CD4-positive, alpha-beta T cell treated with Interleukin-17A for 4 hours (primary cell): ENCODE measurements around the gene KDM4B.

Experiments used
- DNase-seq: peaks from one replicate; pipeline ENCODE4 v3.0.0-alpha.2; 2020; ENCODE audit warnings: mixed read lengths

Gene KDM4B

DNA sequence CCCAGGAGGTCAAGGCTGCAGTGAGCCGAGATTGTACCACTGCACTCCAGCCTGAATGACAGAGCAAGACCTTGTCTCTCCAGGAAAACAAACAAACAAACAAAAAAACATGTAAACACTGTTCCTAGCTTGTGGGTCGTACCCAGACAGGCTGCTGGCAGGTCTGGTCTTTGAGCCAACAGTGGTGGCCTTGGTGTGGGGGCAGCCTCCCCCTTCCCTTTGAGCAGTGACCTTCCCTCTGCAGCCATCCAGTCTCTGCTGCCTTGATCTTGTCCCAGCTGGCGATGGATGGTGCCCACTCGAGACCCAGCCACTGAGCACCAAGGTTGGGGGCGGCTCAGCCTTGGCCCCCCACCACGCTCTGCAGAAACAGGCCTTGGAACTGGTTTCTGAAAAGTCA, 143.3 kb downstream of the KDM4B start:
- no peak for DNase-seq

GRCh38 chr19:5112681-5113575, 144.0 kb downstream of the KDM4B start:
- DNase-seq, result no peak

DNA sequence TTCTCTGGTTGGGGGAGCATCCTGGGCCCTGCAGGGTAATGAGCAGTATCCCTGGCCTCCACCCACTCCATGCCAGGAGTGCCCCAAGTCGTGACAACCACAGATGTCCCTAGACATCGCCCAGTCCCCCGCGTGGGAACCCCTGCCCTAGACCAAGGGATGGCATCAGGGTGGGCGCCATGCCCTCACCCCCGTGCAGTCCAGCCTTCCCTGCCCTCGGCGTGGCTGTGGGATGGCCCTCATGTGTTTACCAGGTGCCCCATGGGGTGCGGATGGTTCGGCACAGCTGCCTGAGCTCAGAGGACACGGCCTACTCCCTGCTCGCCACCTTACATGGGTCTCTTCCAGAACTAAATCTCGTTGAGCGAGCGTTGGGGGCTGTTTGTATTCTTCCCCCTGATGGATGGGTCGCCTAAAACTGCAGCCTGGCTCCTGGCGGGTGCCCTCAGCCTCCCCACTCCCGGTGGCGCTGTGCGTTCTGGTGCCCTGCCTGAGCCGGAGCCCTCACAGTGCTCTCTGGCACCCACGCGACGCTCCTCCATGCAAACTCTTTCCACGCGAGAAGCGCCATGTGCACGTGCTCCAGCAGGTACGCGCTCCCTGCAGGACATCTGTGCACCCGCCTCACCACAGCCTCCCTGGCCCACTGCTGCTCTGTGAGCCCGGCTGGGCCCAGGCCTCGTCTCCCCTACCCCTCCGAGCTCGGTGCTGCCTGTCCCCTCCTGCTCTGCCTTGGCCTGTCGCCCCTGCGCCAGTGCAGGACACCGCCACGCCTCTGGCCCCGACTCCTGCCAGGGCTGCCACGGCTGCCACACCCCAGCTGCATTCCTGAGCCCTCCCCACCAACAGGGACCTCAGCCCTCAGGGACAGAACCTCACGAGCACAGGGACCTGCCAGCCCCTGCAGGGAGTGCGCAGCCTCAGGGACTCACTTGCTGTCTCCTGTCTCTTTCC, 145.0 kb downstream of the KDM4B start:
- DNase-seq, result no peak

DNA sequence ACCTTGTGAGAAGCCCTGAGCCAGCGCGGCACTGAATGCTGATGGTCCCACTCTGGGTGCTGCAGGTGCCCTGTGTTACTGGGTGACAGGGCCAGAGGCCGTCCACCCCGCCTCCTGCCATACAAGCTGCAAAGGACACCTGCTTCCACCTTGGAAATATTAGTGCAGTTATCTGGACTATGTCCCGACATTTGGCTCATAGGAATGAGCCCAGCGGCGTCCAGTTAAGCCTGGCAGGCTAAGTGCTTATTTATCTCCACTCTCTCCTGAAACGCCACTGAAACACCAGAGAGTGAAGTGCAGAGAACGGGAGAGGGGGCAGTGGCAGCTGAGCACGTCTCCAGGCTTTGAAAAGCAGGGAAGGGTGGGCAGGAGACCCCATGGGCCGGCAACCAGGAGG, 145.8 kb downstream of the KDM4B start:
- no peak for DNase-seq

GRCh38 chr19:5115351-5115750, 146.4 kb downstream of the KDM4B start:
- DNase-seq, result no peak

DNA sequence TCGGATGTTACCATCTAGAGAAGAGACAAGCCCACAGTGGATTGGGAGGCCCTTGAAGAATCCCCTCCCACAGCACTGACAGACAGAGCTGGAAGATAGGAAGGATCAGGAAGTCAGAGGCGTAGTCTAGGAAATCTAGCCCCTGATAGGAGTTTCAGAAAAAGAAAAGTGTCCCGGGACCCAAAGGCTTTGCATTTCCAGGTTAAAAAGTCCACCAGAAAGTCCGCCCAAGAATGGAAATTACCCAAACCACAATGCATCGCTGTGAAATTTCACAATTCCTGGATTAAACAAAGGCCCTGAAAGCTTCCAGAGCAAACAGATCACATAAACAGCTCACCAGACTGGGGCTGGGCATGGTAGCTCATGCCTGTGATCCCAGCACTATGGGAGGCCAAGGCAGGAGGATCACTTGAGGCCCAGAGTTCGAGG, 146.9 kb downstream of the KDM4B start:
- DNase-seq, result no peak

DNA sequence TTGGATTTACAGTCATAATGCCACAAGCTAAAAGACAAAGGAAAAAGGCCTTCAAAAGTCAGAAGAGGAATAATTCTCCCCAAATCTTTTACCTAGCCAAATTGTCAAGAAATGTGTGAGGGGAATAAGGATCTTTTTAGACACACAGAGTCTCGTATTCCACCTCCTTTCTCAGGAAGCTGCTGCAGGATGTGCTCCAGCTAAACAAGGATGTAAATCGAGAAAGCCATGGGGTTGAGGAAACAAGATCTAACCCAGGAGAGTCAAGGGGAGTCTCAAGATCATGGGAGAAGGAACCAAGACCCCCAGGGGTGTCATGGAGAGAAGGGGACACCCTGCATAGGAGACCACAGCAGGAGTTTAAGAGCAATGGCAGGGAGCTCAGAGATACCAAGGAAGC, 147.4 kb downstream of the KDM4B start:
- no peak for DNase-seq

DNA sequence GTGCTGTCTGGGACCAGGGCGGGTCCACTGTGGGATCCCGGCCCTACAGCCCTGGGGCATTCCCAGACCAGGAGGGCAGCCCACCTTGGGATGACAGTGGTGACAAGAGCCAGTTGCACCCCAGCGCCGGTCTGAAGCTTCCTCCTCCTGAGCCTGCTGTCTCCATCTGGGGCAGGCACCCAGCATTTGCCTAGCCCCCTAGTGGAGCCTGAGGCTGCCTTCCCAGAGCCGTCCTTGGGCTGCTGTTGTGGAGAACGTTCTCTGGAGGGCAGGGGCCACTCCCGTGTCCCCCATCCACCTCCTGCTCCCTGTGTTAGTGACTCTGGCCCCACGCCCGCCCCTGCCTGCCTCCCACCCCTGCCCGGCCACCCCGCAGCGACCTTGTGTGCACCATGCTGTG, 148.5 kb downstream of the KDM4B start:
- DNase-seq, result no peak

DNA sequence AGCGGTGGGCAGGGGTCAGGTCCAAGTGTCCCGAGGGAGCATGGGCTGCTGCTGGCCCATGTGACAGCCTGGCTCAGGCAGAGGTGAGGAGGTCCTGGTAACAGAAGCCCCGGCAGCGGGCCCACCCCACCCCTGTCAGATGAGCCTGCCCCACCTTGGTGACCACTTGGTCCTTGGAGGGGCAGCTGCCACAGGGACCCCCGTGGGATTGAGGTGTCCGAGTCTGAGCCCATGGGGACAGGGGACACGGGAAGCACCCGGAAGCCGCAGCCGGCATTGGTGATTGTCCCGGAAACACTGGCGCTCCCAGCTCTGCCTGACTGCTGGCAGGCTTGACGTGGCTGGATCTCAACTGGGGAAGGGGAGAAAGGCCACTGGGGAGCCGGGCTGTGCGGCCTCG, 149.1 kb downstream of the KDM4B start:
- no peak for DNase-seq

GRCh38 chr19:5119297-5119998, 150.5 kb downstream of the KDM4B start:
- DNase-seq, result no peak

GRCh38 chr19:5120321-5120720, 151.4 kb downstream of the KDM4B start:
- DNase-seq, result no peak

- DNase-seq, result no peak
Measured at GRCh38 chr19:5120833-5121232, 151.9 kb downstream of the KDM4B start.

DNA sequence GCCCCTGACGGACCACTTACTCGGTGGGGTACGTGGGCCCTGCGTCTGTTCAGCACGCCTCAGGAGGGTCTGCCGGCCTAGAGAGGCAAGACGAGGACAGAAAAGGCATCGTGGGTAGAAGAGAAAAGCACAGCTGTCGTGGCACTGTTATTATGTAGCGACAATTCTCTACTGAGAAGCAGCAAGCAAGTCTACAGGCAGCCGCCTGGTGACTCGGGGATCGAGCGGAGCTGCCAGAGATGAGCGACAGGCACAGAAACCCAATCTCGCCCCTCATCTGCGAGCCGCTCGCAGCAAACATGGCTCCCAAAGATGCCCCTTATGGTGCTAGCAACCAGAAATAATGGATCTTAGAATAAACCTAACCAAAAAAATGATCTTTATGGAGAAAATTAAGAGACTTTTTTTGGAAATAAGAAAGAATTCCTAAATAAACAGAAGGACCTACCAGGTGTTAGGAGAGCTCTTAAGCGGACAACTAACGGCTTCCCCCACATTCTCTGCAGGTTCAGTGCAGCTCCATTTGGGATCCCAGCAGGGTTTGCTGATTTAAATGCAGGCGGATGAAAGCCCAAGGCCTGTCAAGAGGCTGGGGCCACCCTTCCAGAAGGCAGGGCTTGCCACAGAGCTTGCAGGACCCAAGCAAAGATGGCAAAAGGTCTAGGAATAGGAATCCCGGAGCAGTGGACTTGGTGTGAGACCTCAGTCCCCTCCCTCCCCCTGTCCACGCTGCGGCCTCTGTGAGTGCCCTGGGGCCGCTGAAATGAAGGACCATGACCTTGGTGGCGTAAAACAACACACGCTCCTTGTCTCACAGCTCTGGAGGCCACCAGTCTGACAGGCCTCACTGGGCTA, 152.6 kb downstream of the KDM4B start:
- DNase-seq, result no peak

GRCh38 chr19:5122121-5122400, 153.1 kb downstream of the KDM4B start:
- DNase-seq, result no peak

- DNase-seq, result no peak
Measured at GRCh38 chr19:5122671-5123409, 153.9 kb downstream of the KDM4B start.

DNA sequence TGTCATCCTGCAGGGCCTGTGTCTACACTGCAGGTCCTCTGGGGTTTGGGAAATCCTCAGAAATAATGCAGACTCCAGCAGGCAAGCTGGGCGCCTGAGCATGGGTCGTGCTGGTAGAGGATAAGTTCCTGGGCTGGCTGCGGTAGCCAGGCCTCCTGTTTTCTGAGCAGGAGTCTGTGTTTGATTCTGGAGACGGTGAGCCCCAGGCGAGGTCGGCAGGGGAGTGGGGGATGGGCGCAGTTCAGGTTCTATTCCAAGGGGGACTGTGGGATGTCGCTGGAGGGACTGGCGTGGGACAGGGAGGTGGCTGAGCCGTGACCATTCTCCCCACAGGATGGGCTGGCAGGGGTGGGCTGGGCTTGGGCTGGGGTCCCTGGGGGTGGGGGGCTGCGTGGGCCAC, 154.7 kb downstream of the KDM4B start:
- no peak for DNase-seq

GRCh38 chr19:5124111-5124855, 155.4 kb downstream of the KDM4B start:
- DNase-seq, result no peak

GRCh38 chr19:5125376-5125775, 156.5 kb downstream of the KDM4B start:
- DNase-seq, result no peak

DNA sequence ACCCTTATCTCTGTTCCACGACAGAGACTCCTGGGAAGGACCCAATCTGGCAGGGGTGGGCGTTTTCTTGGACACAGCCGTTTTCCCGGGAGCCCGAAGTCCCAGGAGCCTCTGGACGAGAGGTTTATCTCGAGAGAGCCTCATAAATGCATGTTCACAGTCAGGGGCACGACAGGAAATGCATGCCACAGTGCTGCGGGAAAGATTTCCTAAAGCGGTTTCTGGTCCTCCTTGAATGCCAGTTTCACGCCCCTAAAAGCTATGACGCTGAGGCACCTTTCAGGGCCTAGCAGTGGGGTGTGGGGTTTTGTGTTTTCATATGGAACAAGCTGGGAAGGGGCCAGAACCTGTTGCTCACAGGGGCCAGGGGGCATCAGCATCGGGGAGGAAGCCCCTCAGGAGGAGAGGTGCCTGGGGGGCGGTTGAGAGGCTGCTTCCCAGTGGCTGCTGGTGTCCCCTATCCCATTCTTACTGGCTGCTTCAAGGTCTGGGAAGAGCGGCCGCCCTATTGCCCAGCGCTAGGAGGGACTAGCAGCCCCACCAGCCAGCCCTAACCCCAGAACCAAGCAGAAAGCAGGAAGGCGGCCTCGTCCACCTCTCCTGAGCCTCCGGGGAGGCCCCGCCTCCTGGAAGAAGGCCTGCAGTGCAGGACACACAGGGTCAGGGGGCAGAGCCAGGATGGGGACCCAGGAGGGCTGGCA, 157.0 kb downstream of the KDM4B start:
- no peak for DNase-seq
